HEK293 (cell line): ENCODE measurements around the gene COX7A1.

Experiments used
- CTCF ChIA-PET: fragments of 350-600 bp; formaldehyde crosslinking; extraction: SDS; loops from one replicate; lab custom pipeline; 2021; ENCODE audit warnings: antibody characterized with exemption; lab: Yijun Ruan, JAX
- POLR2A ChIA-PET: fragments of 300-600 bp; formaldehyde crosslinking; extraction: SDS; loops from one replicate; lab custom pipeline; 2020; ENCODE audit warnings: antibody characterized with exemption, inconsistent platforms; lab: Yijun Ruan, JAX
- H3K27ac ChIP-seq: fragments of 200-500 bp; sonication (Bioruptor generic); 2 replicates; pipeline ENCODE4 v1.5.1; 2014; ENCODE audit warnings: low read depth, low read length, control low read depth, inconsistent platforms; ENCODE audit errors: extremely low read depth
- H3K36me3 ChIP-seq, 2 experiments: fragments of 200-500 bp in 1 of 2; sonication (Bioruptor generic) in 1 of 2; 1 replicate in 1 of 2; 2 replicates in 1 of 2; pipeline ENCODE4 v1.5.1; 2014 to 2017; ENCODE audit warnings: inconsistent platforms in 2 of 2, low read length in 2 of 2; ENCODE audit not compliant: control insufficient read depth in 2 of 2, insufficient read depth in 1 of 2
- H3K4me1 ChIP-seq: fragments of 200-500 bp; sonication (Bioruptor generic); 2 replicates; pipeline ENCODE4 v1.5.1; 2014; ENCODE audit warnings: mild to moderate bottlenecking, low read length, inconsistent platforms; ENCODE audit not compliant: control insufficient read depth, insufficient read depth
- H3K4me3 ChIP-seq: 2 replicates; pipeline ENCODE4 v1.5.1; 2011; ENCODE audit warnings: low read depth, mild to moderate bottlenecking, control low read depth, low read length, moderate library complexity
- H3K9me3 ChIP-seq: fragments of 200-500 bp; sonication (Bioruptor generic); 2 replicates; pipeline ENCODE4 v1.5.1; 2014; ENCODE audit warnings: low read depth, low read length, inconsistent platforms; ENCODE audit not compliant: control insufficient read depth, insufficient read depth
- BCL6B ChIP-seq: fragments of 450-650 bp; formaldehyde crosslinking; IDR thresholded peaks from 2 replicates; pipeline ENCODE4 v1.5.1; 2017; ENCODE audit warnings: missing biosample characterization, missing genetic modification characterization
- KLF1 ChIP-seq: fragments of 450-650 bp; formaldehyde crosslinking; IDR thresholded peaks from 2 replicates; pipeline ENCODE4 v1.5.1; 2016; ENCODE audit warnings: missing biosample characterization, missing genetic modification characterization
- KLF7 ChIP-seq: fragments of 450-650 bp; formaldehyde crosslinking; IDR thresholded peaks from 2 replicates; pipeline ENCODE4 v1.5.1; 2016; ENCODE audit warnings: missing biosample characterization, missing genetic modification characterization, borderline replicate concordance
- KLF8 ChIP-seq: fragments of 450-650 bp; formaldehyde crosslinking; IDR thresholded peaks from 2 replicates; pipeline ENCODE4 v1.5.1; 2016; ENCODE audit warnings: missing biosample characterization, missing genetic modification characterization
- KLF9 ChIP-seq: fragments of 450-650 bp; formaldehyde crosslinking; IDR thresholded peaks from 2 replicates; pipeline ENCODE4 v1.5.1; 2016; ENCODE audit warnings: missing biosample characterization, missing genetic modification characterization, low read depth
- PRDM6 ChIP-seq: fragments of 450-650 bp; formaldehyde crosslinking; IDR thresholded peaks from 2 replicates; pipeline ENCODE4 v1.5.1; 2017; ENCODE audit warnings: missing biosample characterization, missing genetic modification characterization
- RBAK ChIP-seq: fragments of 450-650 bp; formaldehyde crosslinking; IDR thresholded peaks from 2 replicates; pipeline ENCODE4 v1.5.1; 2016; ENCODE audit warnings: missing biosample characterization, missing genetic modification characterization
- ZBTB1 ChIP-seq: fragments of 450-650 bp; formaldehyde crosslinking; IDR thresholded peaks from 2 replicates; pipeline ENCODE4 v1.5.1; 2016; ENCODE audit warnings: missing biosample characterization, missing genetic modification characterization
- ZBTB11 ChIP-seq: fragments of 450-650 bp; formaldehyde crosslinking; conservative IDR thresholded peaks from 2 replicates; pipeline ENCODE4 v1.5.1; 2016; ENCODE audit warnings: low read depth, missing biosample characterization, missing genetic modification characterization
- ZNF2 ChIP-seq: fragments of 450-650 bp; formaldehyde crosslinking; IDR thresholded peaks from 2 replicates; pipeline ENCODE4 v1.5.1; 2016; ENCODE audit warnings: missing biosample characterization, missing genetic modification characterization
- ZNF214 ChIP-seq: fragments of 450-650 bp; formaldehyde crosslinking; IDR thresholded peaks from 2 replicates; pipeline ENCODE4 v1.5.1; 2017; ENCODE audit warnings: missing biosample characterization, mild to moderate bottlenecking, missing genetic modification characterization, borderline replicate concordance
- ZNF24 ChIP-seq: fragments of 450-650 bp; formaldehyde crosslinking; IDR thresholded peaks from 2 replicates; pipeline ENCODE4 v1.5.1; 2016; ENCODE audit warnings: missing biosample characterization, missing genetic modification characterization
- ZNF274 ChIP-seq, 2 experiments: fragments of 200-500 bp in 1 of 2; fragments of 450-650 bp in 1 of 2; sonication (Bioruptor generic) in 1 of 2; formaldehyde crosslinking in 1 of 2; IDR thresholded peaks; 2 replicates each; pipeline versions ENCODE4 v1.5.1 to v1.6.1; 2014 to 2016; ENCODE audit warnings: borderline replicate concordance in 1 of 2, inconsistent platforms in 1 of 2, low read length in 1 of 2, missing biosample characterization in 1 of 2, missing genetic modification characterization in 1 of 2
- ZNF350 ChIP-seq: fragments of 450-650 bp; formaldehyde crosslinking; IDR thresholded peaks from 2 replicates; pipeline ENCODE4 v1.5.0; 2017; ENCODE audit warnings: missing biosample characterization, mild to moderate bottlenecking, missing genetic modification characterization
- ZNF558 ChIP-seq: fragments of 450-650 bp; formaldehyde crosslinking; IDR thresholded peaks from 2 replicates; pipeline ENCODE4 v1.5.1; 2016; ENCODE audit warnings: missing biosample characterization, missing genetic modification characterization
- ZNF768 ChIP-seq: fragments of 450-650 bp; formaldehyde crosslinking; IDR thresholded peaks from 2 replicates; pipeline ENCODE4 v1.5.1; 2018; ENCODE audit warnings: missing biosample characterization, mild to moderate bottlenecking, missing genetic modification characterization
- ZSCAN30 ChIP-seq: fragments of 450-650 bp; IDR thresholded peaks from 2 replicates; pipeline ENCODE4 v1.5.1; 2018; ENCODE audit warnings: missing biosample characterization, mild to moderate bottlenecking, missing genetic modification characterization, moderate library complexity
- TF ChIP-seq, protein P1 (sequence below): fragments of 450-650 bp; formaldehyde crosslinking; IDR thresholded peaks from 2 replicates; pipeline ENCODE4 v1.5.1; 2016; ENCODE audit warnings: missing biosample characterization, missing genetic modification characterization

COX7A1 gene

GRCh38 chr19:36128392-36128736, 23.9 kb downstream of the COX7A1 start (continued):
- TF ChIP-seq ZBTB11 (tag by site-specific recombination) = peak; percentile 23; the same call in 1 of the 2 replicates

- TF ChIP-seq KLF7 (tag by site-specific recombination) (no peak), BCL6B (tag by site-specific recombination) (no peak), KLF1 (tag by site-specific recombination) (no peak), KLF9 (tag by site-specific recombination) (no peak), KLF8 (tag by site-specific recombination) (no peak), ZNF2 (tag by site-specific recombination) (no peak), ZSCAN30 (tag by site-specific recombination) (no peak), ZNF274 (IDR thresholded peaks at IDR 0.05; ENCODE audit: low read length) (no peak), ZNF274 (tag by site-specific recombination; IDR thresholded peaks at IDR 0.05; ENCODE audit: borderline replicate concordance) (no peak), ZBTB1 (tag by site-specific recombination) (no peak), ZNF24 (no peak), ZNF350 (tag by site-specific recombination) (no peak), ZNF768 (tag by site-specific recombination) (no peak), RBAK (tag by site-specific recombination) (no peak), ZNF558 (tag by site-specific recombination) (no peak), ZNF214 (tag by site-specific recombination) (no peak), PRDM6 (no peak)
- TF ChIP-seq, protein P1, sequence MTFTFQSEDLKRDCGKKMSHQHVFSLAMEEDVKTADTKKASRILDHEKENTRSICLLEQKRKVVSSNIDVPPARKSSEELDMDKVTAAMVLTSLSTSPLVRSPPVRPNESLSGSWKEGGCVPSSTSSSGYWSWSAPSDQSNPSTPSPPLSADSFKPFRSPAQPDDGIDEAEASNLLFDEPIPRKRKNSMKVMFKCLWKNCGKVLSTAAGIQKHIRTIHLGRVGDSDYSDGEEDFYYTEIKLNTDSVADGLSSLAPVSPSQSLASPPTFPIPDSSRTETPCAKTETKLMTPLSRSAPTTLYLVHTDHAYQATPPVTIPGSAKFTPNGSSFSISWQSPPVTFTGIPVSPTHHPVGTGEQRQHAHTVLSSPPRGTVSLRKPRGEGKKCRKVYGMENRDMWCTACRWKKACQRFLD (tag by site-specific recombination) = no peak
- TF ChIP-seq, all 188 proteins: peak for 0
- POLR2A ChIA-PET = interaction anchor here (0.9 to 6.3 kb wide), 4 partner anchors 11 to 71 kb away, joined by 3 to 96 read pairs (median 35); partner anchors contain the start of genes CAPNS1, POLR2I, TBCB and THAP8
- CTCF ChIA-PET = interaction anchor here (0.7 to 11.2 kb wide), 6 partner anchors 12 to 279 kb away, joined by 3 to 289 read pairs (median 16); partner anchors contain the start of gene WDR62
- no peak overlapping the region for H3K27ac ChIP-seq
- no peak overlapping the region for H3K4me3 ChIP-seq
- H3K36me3 ChIP-seq = peaks cover 47 to 62% of the 10 kb centered on the region in 2 experiments
- peaks cover 11% of the 10 kb centered on the region for H3K4me1 ChIP-seq
- H3K9me3 ChIP-seq = peaks cover 2% of the 10 kb centered on the region
Measured at GRCh38 chr19:36125557-36125956, 26.7 kb downstream of the COX7A1 start.
